HL-60/S4 (cell line): ENCODE results near the gene SUPT5H.

Experiments used
- in situ Hi-C: fragments of 300-500 bp; cut with MboI; formaldehyde crosslinking; loops from 2 replicates; pipeline ENCODE4 v1.14.3; 2022; ENCODE audit warnings: low sequenced_read_pairs

Gene SUPT5H

DNA sequence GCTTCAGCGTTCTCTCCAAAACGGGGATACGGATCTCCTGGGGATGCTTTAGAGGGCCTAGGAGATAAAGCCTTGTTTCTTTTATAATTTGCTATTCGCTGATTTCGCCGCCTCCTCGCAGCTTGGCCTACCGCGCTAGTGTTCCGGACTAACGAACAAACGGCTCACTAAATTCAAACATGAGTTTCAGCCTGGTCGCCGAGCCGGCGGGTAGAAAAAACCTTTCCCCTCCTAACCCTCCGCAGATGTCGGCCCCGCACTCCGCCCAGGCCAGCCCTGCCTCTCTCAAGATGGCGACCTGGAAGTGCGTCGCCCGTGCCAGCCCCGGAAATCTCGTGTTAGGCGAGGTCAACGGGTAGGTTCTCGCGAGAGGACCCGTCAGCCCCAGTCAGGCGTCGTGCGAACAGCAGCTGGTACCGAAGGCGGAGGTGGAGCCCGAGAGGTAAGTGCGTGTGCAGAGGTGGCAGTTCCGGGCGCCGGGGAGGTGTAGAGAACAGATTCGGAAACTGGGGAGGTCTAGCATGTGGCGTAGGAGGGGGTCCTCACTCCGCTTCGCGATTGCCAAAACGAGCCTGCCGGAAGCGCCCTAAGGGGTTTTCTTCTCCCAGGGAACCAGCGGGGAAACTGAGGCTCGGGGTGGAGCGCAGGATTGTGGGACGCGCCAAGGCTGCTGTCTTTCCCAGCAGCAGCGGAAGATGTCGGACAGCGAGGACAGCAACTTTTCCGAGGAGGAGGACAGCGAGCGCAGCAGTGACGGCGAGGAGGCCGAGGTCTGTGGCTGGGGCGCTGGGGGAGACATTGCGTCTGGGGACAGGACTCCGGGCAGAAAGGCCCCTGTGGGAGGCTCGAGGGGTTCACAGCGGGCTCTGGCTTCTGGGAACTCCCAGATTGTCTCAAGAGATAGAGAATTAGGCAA is at the start of gene SUPT5H:
TSS of gene SUPT5H (plus strand) at position 387 of the 916 bp plus-strand sequence. CDS start at position 696, 309 bp downstream.
- in situ Hi-C loops: no loop called here

DNA sequence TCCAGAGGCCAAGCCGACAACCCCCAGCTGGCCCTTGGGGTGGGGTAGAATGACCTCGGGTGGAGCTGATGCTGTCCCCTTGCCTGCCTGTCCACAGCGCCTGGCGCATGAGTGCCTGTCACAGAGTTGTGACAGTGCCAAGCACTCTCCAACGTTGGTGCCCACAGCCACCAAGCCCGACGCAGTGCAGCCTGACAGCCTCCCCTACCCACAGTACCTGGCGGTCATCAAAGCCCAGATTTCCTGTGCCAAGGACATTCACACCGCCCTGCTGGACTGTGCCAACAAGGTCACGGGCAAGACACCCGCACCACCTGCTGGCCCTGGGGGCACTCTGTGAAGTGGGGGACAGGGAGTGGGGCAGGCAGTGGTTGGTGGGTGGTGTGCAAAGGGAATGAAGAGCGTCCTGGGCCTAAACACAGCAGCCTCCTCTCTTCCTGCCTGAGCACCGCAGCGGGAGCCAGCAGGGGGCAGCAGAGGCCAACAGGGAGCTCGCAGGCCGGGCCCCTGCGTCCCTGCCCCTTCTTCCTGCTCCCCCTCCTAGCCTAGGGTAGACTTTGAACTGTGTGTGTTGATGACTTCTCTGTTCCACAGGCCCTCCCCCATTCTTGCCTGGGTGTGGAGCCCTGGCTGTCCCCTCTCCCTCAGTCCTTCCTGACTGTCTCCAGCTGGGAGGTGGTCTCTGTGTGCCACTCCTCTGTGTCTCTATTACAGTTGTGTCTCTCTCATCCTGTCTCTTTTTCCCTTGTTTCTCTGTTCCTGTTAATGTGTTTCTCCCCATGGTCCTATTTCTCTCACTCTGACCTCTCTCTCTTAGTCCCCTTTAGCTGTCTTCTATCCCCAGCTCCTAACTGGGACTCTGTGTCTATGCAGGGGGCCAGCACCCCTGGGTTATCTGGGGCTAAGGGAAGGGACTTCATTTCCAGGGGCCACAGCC is 47.8 kb upstream of the SUPT5H start:
- in situ Hi-C loops: loop anchor here (10.0 kb wide), 1 partner anchor 53 kb away; the partner anchor contains the start of gene SAMD4B

- in situ Hi-C loops: loop anchor here (10.0 kb wide), 1 partner anchor 54 kb away; the partner anchor contains the start of gene SAMD4B
These were observed 47.0 kb upstream of the SUPT5H start for GRCh38 chr19:39398297-39398864.

- in situ Hi-C loops: loop anchor here (10.0 kb wide), 1 partner anchor 55 kb away; the partner anchor contains the start of gene SAMD4B
These were observed 45.7 kb upstream of the SUPT5H start for GRCh38 chr19:39399668-39400050.

- in situ Hi-C loops: no loop called here
These were observed 45.3 kb upstream of the SUPT5H start for GRCh38 chr19:39400061-39400460.

DNA sequence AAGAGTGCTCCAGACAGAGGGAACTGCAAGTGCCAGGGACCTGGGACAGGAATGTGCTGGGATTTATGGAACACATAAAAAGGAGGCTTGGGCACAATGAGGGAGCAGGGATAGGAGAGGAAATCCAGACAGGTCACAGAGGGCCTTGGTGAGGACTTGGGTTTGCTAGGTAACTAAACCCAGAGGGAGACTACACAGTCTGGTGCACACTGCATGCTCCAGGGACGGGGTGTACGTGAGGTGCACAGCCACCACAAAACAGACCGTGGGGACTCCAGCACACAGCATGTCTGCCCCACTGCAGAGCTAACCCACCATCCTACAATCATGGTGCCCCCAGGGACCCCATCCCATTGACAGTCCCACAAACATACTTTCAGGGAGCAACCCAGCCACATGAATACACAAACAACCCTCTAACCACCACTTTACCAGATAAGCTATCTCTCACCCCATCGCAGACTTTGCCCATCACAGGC is 44.3 kb upstream of the SUPT5H start:
- in situ Hi-C loops: no loop called here

- in situ Hi-C loops: no loop called here
These were observed 43.6 kb upstream of the SUPT5H start for GRCh38 chr19:39401549-39402345.

GRCh38 chr19:39402346-39403300 is 42.8 kb upstream of the SUPT5H start:
- in situ Hi-C loops: no loop called here

GRCh38 chr19:39403331-39404312 is 41.8 kb upstream of the SUPT5H start:
- in situ Hi-C loops: no loop called here

- in situ Hi-C loops: no loop called here
These were observed 40.0 kb upstream of the SUPT5H start for GRCh38 chr19:39405261-39405957.

DNA sequence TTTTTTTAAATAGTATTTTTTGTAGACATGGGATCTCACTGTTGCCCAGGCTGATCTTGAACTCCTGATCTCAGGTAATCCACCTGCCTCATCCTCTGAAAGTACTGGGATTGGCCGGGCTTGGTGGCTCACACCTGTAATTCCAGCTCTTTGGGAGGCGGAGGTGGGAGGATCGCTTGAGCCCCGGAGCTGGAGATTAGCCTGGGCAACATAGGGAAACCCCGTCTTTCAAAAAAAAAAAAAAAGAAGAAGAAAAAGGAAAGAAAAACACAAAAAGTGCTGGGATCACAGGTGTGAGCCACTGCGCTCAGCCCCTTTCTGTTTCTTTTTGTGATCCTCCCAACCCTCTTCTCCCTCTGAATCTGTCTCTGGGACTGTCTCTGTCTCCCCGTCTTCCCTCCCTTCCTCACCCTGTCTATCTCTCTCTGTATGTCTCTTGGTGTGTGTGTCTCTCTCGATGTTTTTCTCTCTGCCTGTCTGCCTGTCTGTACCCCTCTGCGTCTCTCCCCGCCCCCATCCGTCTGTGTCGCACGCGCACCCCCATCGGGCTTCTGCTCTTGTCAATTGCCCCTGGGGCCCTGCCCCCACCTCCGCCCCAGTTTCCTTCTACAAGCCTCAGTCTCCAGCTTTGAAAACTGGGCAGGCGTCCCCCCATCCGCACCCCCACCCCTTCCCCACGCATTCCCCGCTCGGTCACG is 39.3 kb upstream of the SUPT5H start:
- in situ Hi-C loops: no loop called here

GRCh38 chr19:39406656-39407409 is 38.5 kb upstream of the SUPT5H start, which contains the start of gene ZFP36:
ZFP36 (plus strand) TSS chr19:39406847; CDS start chr19:39406905, 58 bp downstream.
- in situ Hi-C loops: no loop called here

DNA sequence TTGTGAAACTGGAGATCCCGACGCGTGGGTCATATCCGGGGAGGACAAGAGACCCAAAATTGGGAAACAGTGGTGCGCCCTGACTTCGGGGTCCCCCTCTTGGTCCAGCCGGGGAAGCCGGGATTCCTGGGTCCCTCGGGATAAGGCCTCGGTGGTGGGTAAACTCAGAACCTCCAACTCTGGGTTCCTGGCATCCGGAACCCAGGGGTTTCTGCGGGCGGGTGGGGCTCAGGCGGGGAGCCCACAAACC is 38.0 kb upstream of the SUPT5H start:
- in situ Hi-C loops: no loop called here

GRCh38 chr19:39407660-39408391 is 37.6 kb upstream of the SUPT5H start:
- in situ Hi-C loops: no loop called here
